ENCODE data around the gene C6orf132. TPM values are rescaled to one million over a fixed set of nuclear protein-coding genes. Genes with fewer than 3 reads are reported as not detected.
"Not testable (repeated sequence)": the region's sequence is repeated elsewhere in the genome, so short reads cannot be mapped to it uniquely, and the experiment has no call there.

Gene C6orf132
- total RNA-seq, 2 experiments from 2014 or later = 0.05 to 0.10 TPM

GRCh38 chr6:42171813-42172581 lies 29.6 kb upstream of the C6orf132 start:
- Mint-ChIP-seq H3K4me1 (no peaks in the 10 kb centered on the region), H3K9me3 (no peaks in the 10 kb centered on the region), H3K4me3 (no peak overlapping the region), H3K36me3 (ENCODE audit: low read depth) (no peaks in the 10 kb centered on the region), H3K27me3 (peaks cover 2% of the 10 kb centered on the region), H3K27ac (no peak overlapping the region)
- DNase-seq = no peak
- ChIA-PET CTCF (interaction anchor here (0.5 kb wide), 1 partner anchor 24 kb away, joined by 7 read pairs; no protein-coding TSS in a partner anchor), POLR2A (no interaction called here)

- not testable (repeated sequence) for H3K36me3 Mint-ChIP-seq (ENCODE audit: low read depth); DNase-seq; H3K27me3 Mint-ChIP-seq; H3K4me3 Mint-ChIP-seq; H3K9me3 Mint-ChIP-seq; H3K4me1 Mint-ChIP-seq; H3K27ac Mint-ChIP-seq
- ChIA-PET POLR2A (interaction anchor here (1.8 kb wide), 1 partner anchor 11 kb away, joined by 4 read pairs; no protein-coding TSS in a partner anchor), CTCF (interaction anchor here (0.6 to 1.4 kb wide), 3 partner anchors 65 to 916 kb away, joined by 4 to 5 read pairs (median 4); no protein-coding TSS in a partner anchor)
Measured at GRCh38 chr6:42169780-42170179, 27.4 kb upstream of the C6orf132 start.

DNA sequence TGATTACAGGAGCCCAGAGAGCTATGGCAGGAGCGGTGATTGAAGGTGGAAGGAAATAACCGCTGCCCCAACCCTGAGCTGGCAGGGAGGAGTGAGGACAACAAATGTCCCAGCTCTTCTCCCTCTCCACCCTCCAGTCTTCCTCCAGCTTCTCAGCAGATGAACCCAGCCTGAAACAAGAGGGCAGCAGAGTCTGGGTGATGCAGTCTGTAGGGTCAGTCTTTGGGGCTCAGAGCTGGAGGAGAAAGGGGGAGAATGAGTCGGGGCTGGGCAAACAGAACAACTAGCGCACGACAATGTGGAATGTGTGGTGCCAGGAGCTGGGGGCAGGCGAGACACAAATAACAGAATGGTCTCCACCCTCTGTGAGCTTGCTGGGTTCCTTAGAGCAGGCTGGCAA lies 26.2 kb upstream of the C6orf132 start:
- CTCF ChIA-PET = interaction anchor here (1.3 to 1.6 kb wide), 4 partner anchors 46 to 379 kb away, joined by 3 to 5 read pairs (median 4); no protein-coding TSS in a partner anchor
- POLR2A ChIA-PET = interaction anchor here (1.8 kb wide), 1 partner anchor 12 kb away, joined by 4 read pairs; no protein-coding TSS in a partner anchor
- H3K9me3 Mint-ChIP-seq = no peaks in the 10 kb centered on the region
- DNase-seq = no peak
- no peaks in the 10 kb centered on the region for H3K36me3 Mint-ChIP-seq (ENCODE audit: low read depth)
- H3K4me3 Mint-ChIP-seq = no peak overlapping the region
- H3K4me1 Mint-ChIP-seq = no peaks in the 10 kb centered on the region
- no peak overlapping the region for H3K27ac Mint-ChIP-seq
- peaks cover 2% of the 10 kb centered on the region for H3K27me3 Mint-ChIP-seq

DNA sequence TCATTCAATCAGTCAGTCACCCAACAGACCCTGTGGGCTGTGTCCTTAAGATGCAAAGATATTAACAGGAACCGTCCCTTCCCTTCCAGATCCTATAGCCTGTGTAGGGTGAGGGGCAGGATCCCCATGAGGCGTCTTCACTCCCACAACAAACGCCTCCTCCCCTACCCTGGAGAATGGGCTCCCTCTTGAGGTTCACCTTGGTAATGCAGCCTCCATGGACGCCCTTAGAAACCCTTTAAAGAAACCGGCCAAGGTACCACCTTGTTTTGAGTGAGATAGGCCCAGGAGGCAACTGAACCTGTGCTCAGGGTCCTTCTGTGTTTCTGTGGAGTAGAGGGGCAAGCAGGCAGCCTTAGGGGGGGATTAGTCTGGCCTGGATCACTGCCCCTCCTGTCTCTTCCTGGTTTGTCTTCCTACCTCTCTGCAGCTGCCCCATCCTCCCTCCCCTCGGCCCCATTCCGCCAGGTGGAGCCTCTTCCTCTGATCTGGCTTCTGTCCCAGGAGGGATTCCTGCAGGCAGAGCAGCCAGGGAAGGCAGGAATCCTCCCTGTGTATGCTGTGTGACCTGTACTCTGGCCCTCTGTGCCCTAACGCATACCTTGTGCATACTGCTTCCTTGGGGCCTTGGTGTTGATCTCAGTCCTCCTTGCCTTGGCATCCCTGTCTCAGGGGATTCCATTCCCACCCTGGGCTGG lies 24.2 kb upstream of the C6orf132 start:
- no peaks in the 10 kb centered on the region for H3K9me3 Mint-ChIP-seq
- CTCF ChIA-PET = interaction anchor here (0.7 to 1.4 kb wide), 3 partner anchors 67 to 381 kb away, joined by 3 to 5 read pairs (median 4); no protein-coding TSS in a partner anchor
- DNase-seq = peak; percentile 79
- H3K27ac Mint-ChIP-seq = no peak overlapping the region
- H3K4me3 Mint-ChIP-seq = no peak overlapping the region
- H3K36me3 Mint-ChIP-seq (ENCODE audit: low read depth) = no peaks in the 10 kb centered on the region
- no peaks in the 10 kb centered on the region for H3K4me1 Mint-ChIP-seq
- POLR2A ChIA-PET = no interaction called here
- peaks cover 4% of the 10 kb centered on the region for H3K27me3 Mint-ChIP-seq

DNA sequence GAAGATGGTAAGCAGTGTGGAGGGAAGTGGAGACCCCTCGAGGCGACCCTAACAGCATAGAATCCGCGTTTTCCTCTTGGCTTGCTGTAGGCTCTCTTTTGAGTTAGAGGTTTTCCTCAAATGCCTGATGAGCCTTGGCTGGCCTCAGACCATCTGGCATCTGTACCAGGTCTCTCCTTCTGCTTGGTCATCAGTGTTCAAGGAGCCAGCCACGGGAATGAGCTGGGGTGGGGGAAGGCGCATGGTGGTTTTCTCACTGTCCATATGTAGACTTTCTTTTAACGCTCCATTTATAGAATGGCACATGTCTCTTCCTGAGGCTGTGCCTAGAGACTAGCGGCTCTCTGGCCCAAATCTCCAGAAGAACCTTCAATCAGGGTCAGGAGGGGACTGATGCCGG lies 22.6 kb upstream of the C6orf132 start:
- H3K36me3 Mint-ChIP-seq (ENCODE audit: low read depth) = no peaks in the 10 kb centered on the region
- ChIA-PET CTCF (interaction anchor here (0.9 to 1.5 kb wide), 5 partner anchors 11 to 431 kb away, joined by 3 to 7 read pairs (median 3); no protein-coding TSS in a partner anchor), POLR2A (no interaction called here)
- DNase-seq = no peak
- H3K27ac Mint-ChIP-seq = no peak overlapping the region
- H3K4me3 Mint-ChIP-seq = no peak overlapping the region
- H3K9me3 Mint-ChIP-seq = no peaks in the 10 kb centered on the region
- H3K27me3 Mint-ChIP-seq = peaks cover 12% of the 10 kb centered on the region
- no peaks in the 10 kb centered on the region for H3K4me1 Mint-ChIP-seq

- peaks cover 12% of the 10 kb centered on the region for H3K27me3 Mint-ChIP-seq
- no peaks in the 10 kb centered on the region for H3K4me1 Mint-ChIP-seq
- no peak overlapping the region for H3K27ac Mint-ChIP-seq
- CTCF ChIA-PET = interaction anchor here (0.7 to 1.5 kb wide), 9 partner anchors 10 to 429 kb away, joined by 3 to 7 read pairs (median 3); partner anchors contain the start of gene TOMM6
- no peak for DNase-seq
- POLR2A ChIA-PET = no interaction called here
- no peak overlapping the region for H3K4me3 Mint-ChIP-seq
- no peaks in the 10 kb centered on the region for H3K9me3 Mint-ChIP-seq
- no peaks in the 10 kb centered on the region for H3K36me3 Mint-ChIP-seq (ENCODE audit: low read depth)
Measured at GRCh38 chr6:42163981-42164380, 21.6 kb upstream of the C6orf132 start.

GRCh38 chr6:42162812-42163211 lies 20.4 kb upstream of the C6orf132 start:
- ChIA-PET POLR2A (no interaction called here), CTCF (no interaction called here)
- no peaks in the 10 kb centered on the region for H3K4me1 Mint-ChIP-seq
- no peak overlapping the region for H3K4me3 Mint-ChIP-seq
- H3K27ac Mint-ChIP-seq = no peak overlapping the region
- no peaks in the 10 kb centered on the region for H3K36me3 Mint-ChIP-seq (ENCODE audit: low read depth)
- H3K27me3 Mint-ChIP-seq = peaks cover 11% of the 10 kb centered on the region
- no peaks in the 10 kb centered on the region for H3K9me3 Mint-ChIP-seq
- DNase-seq = no peak

DNA sequence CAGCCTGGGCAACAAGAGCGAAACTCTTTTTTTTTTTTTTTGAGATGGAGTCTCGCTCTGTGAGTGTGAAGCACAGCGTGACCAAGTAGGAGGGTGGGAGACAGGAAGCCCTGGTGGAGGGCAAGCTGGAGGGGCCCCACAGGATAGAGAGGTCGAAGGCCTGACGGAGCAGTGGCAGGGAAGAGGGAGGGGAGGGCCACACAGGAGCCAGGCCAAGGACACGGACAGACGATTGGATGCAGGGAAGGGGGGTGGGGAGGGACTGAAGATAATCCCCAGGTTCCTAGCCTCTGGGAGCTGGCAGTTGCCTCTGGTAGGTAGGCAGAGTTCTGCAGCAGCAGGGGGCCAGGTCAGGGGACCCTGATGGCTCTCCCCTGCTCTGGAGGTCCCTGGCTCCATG lies 20.0 kb upstream of the C6orf132 start:
- Mint-ChIP-seq H3K36me3 (ENCODE audit: low read depth) (no peaks in the 10 kb centered on the region), H3K27ac (no peak overlapping the region), H3K4me3 (no peak overlapping the region), H3K4me1 (no peaks in the 10 kb centered on the region), H3K27me3 (peaks cover 11% of the 10 kb centered on the region), H3K9me3 (no peaks in the 10 kb centered on the region)
- ChIA-PET CTCF (interaction anchor here (0.7 kb wide), 1 partner anchor 386 kb away, joined by 4 read pairs; no protein-coding TSS in a partner anchor), POLR2A (no interaction called here)
- DNase-seq = no peak

- POLR2A ChIA-PET = no interaction called here
- Mint-ChIP-seq H3K27me3 (peaks cover 12% of the 10 kb centered on the region), H3K4me1 (no peaks in the 10 kb centered on the region), H3K36me3 (ENCODE audit: low read depth) (no peaks in the 10 kb centered on the region), H3K27ac (no peak overlapping the region), H3K4me3 (no peak overlapping the region), H3K9me3 (no peaks in the 10 kb centered on the region)
- CTCF ChIA-PET = no interaction called here
- no peak for DNase-seq
Measured at GRCh38 chr6:42159431-42160024, 17.1 kb upstream of the C6orf132 start.

- Mint-ChIP-seq H3K9me3 (no peaks in the 10 kb centered on the region), H3K4me3 (no peak overlapping the region), H3K4me1 (no peaks in the 10 kb centered on the region), H3K27me3 (peaks cover 14% of the 10 kb centered on the region), H3K36me3 (ENCODE audit: low read depth) (no peaks in the 10 kb centered on the region), H3K27ac (no peak overlapping the region)
- ChIA-PET CTCF (no interaction called here), POLR2A (no interaction called here)
- no peak for DNase-seq
Measured at GRCh38 chr6:42158631-42159030, 16.2 kb upstream of the C6orf132 start.

GRCh38 chr6:42158011-42158410 lies 15.6 kb upstream of the C6orf132 start:
- ChIA-PET CTCF (no interaction called here), POLR2A (no interaction called here)
- no peak overlapping the region for H3K27ac Mint-ChIP-seq
- no peak for DNase-seq
- H3K27me3 Mint-ChIP-seq = peaks cover 14% of the 10 kb centered on the region
- no peaks in the 10 kb centered on the region for H3K36me3 Mint-ChIP-seq (ENCODE audit: low read depth)
- no peaks in the 10 kb centered on the region for H3K9me3 Mint-ChIP-seq
- no peaks in the 10 kb centered on the region for H3K4me1 Mint-ChIP-seq
- H3K4me3 Mint-ChIP-seq = no peak overlapping the region

DNA sequence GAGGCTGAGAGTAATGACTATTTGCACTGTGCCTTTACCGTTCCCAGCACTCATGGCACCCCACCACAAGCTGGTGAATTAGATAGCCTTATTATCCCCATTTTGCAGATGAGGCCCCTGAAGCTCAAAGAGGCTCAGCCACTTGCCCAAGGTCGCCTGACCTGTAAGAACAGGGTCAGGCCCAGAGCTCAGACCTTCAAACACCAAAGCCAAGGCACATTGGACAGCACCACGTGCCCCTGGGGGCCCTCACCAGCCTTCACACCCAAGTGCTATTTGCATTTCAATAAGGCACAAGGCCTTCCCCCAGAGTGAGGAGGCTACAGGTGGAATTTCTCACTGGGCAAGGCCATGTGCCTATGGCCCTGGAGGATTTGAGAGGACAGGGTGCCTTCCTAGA lies 14.2 kb upstream of the C6orf132 start:
- Mint-ChIP-seq H3K4me3 (no peak overlapping the region), H3K9me3 (no peaks in the 10 kb centered on the region), H3K36me3 (ENCODE audit: low read depth) (no peaks in the 10 kb centered on the region), H3K4me1 (no peaks in the 10 kb centered on the region), H3K27me3 (peaks cover 12% of the 10 kb centered on the region), H3K27ac (no peak overlapping the region)
- no peak for DNase-seq
- CTCF ChIA-PET = interaction anchor here (0.6 to 0.9 kb wide), 4 partner anchors 52 to 471 kb away, joined by 3 to 4 read pairs (median 4); no protein-coding TSS in a partner anchor
- POLR2A ChIA-PET = no interaction called here

GRCh38 chr6:42155293-42155692 lies 12.9 kb upstream of the C6orf132 start:
- Mint-ChIP-seq H3K27ac (no peak overlapping the region), H3K9me3 (no peaks in the 10 kb centered on the region), H3K27me3 (peaks cover 6% of the 10 kb centered on the region), H3K4me3 (no peak overlapping the region), H3K36me3 (ENCODE audit: low read depth) (no peaks in the 10 kb centered on the region), H3K4me1 (no peaks in the 10 kb centered on the region)
- POLR2A ChIA-PET = no interaction called here
- CTCF ChIA-PET = no interaction called here
- DNase-seq = no peak
